ENCODE measurements around the gene SCN2A.

Gene SCN2A

GRCh38 chr2:165434865-165435496 is 195.8 kb downstream of the SCN2A start:
- DNase-seq (ENCODE audit: low read depth) = no peak
- TF ChIP-seq CTCF (IDR thresholded peaks at IDR 0.05; ENCODE audit: low read depth, low read length, missing control alignments) = no peak
- no peak overlapping the region for H3K4me3 ChIP-seq (ENCODE audit: low read depth, low read length)

DNA sequence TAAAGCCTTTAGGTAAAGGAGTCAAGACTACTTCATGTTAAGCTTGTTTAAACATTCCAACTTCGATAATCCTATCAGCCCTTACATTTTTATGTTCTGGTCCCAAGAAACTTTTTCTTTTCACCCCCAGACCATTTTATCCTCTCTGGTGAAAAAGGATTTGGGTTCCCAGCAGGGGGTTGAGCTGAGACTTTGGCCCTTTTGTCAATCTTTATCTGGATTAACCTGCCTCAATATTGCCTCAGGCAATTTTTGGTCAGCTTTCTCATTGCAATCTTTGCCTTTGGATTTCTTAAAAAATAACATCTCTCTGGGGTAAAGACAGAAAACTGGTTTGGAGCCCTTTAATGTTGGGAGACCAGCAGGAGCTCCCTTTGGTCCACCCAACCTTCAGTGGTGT is 196.4 kb downstream of the SCN2A start:
- TF ChIP-seq CTCF (IDR thresholded peaks at IDR 0.05; ENCODE audit: low read depth, low read length, missing control alignments) = no peak
- no peak for DNase-seq (ENCODE audit: low read depth)

GRCh38 chr2:165436559-165436958 is 197.3 kb downstream of the SCN2A start:
- DNase-seq (ENCODE audit: low read depth) = no peak
- no peak overlapping the region for H3K4me3 ChIP-seq (ENCODE audit: low read depth, low read length)
- TF ChIP-seq CTCF (IDR thresholded peaks at IDR 0.05; ENCODE audit: low read depth, low read length, missing control alignments) = no peak

More for the DNA sequence above, 196.4 kb downstream of the SCN2A start:
- no peak overlapping the region for H3K4me3 ChIP-seq (ENCODE audit: low read depth, low read length)

GRCh38 chr2:165440367-165440766 is 201.2 kb downstream of the SCN2A start:
- H3K4me3 ChIP-seq (ENCODE audit: low read depth, low read length) = no peak overlapping the region
- DNase-seq (ENCODE audit: low read depth) = no peak
- TF ChIP-seq CTCF (IDR thresholded peaks at IDR 0.05; ENCODE audit: low read depth, low read length, missing control alignments) = no peak
